ENCODE data around the gene TUBGCP2. TPM values are rescaled to one million over a fixed set of nuclear protein-coding genes. Genes with fewer than 3 reads are reported as not detected.
A peak's percentile ranks its signal among the peaks of the same experiment; 100 is the strongest.
"Not testable (repeated sequence)": the region's sequence is repeated elsewhere in the genome, so short reads cannot be mapped to it uniquely, and the experiment has no call there.

TUBGCP2 gene
- polyA plus RNA-seq, 5 donors: 45.4 to 60.0 (median 54.9) TPM

DNA sequence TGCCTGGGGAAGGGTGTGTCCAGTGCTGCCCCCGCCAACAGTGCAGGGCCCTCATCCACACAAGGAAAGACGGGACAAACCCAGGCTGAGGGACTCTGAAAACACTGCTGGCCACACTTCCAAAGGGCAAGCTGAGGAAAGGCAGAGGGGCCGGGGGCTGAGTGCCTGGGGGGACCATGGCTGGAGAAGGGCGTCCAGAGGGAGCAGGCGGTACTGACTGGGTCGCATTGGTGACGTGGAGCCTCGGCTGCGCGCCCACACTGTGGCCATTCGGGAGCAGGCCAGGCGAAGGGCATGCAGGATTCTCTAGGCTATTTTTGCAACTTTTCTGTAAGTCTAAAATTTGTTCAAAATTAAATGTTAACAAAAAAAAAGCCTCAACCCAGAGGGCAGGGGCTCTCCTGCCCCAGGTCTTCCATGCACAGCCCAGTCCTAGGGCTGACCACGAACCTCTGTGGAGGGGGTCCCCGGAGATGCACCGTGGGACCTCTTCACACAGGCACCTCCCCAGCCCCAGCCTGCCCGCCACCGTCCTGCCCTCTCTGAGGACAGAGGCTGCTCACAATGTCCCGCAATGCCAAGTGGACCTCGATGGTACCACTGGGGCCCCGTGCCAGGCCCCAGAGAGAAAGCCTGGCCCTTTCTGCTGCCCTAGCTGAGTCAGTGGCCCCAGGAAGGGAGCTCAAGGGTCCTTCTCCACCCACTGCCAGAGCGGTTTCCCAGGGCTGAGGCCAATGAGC lies 42.4 kb downstream of the TUBGCP2 start:
- no peak for DNase-seq

DNA sequence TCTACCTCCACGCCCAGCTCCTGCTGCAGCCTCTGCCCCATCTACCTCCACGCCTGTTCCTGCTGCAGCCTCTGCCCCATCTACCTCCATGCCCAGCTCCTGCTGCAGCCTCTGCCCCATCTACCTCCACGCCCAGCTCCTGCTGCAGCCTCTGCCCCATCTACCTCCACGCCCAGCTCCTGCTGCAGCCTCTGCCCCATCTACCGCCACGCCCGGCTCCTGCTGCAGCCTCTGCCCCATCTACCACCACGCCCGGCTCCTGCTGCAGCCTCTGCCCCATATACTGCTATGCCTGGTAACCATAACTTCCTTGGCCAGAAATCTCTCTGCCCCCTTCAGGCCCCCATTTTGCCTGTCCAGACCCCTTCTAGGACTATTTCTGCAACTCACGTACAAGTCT lies 43.6 kb downstream of the TUBGCP2 start:
- not testable (repeated sequence) for DNase-seq

DNA sequence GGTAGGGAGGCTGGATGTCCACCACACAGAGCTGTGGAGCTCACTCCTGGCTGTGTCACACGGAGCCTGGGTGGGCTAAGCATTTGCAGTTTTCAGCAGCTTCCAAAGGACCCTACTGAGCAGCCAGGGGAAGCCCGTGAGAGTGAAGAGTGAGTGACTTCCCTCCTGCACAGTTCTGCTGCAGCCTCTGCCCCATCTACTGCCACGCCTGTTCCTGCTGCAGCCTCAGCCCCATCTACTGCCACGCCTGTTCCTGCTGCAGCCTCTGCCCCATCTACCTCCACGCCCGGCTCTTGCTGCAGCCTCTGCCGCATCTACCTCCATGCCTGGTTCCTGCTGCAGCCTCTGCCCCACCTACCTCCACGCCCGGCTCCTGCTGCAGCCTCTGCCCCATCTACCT lies 44.2 kb downstream of the TUBGCP2 start:
- no peak for DNase-seq

DNA sequence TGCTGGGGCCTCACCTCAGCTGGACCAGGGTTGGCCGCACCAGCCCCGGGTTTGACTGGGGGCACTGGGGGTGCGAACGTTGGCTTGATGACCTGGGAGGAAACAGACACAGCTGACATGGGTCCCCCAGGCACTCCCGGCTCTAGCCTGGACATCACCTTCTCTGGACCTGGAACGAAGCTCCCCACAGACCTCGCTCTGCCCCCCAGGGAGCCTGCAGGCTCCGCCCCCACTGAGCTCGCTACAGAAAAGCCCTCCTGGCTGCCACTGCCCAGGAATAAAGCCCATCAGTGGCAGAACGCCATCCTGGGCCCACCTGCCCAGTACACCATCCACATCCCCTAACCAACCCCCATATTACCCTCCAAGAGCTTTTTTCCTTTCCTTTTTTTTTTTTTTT lies 45.0 kb downstream of the TUBGCP2 start:
- no peak for DNase-seq

DNA sequence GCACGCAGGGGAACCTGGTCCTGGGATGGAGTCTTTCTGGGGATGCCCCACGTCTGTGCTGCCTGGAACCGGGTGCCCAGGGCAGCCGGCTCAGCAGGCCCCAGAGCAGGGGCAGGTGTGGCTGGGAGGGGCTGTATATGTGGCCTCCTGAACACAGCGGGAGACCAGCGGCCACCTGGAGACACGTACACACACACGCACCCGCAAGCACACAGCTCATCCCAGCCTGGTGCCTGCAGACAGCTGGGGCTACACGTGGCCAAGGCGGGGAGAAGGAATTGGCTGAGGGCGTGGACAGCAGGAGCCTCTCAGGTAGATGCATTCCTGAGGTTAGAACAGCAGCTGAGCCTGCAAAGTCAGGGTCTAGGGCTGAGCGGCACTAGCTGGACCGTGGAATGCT lies 46.0 kb downstream of the TUBGCP2 start:
- DNase-seq: no peak

DNA sequence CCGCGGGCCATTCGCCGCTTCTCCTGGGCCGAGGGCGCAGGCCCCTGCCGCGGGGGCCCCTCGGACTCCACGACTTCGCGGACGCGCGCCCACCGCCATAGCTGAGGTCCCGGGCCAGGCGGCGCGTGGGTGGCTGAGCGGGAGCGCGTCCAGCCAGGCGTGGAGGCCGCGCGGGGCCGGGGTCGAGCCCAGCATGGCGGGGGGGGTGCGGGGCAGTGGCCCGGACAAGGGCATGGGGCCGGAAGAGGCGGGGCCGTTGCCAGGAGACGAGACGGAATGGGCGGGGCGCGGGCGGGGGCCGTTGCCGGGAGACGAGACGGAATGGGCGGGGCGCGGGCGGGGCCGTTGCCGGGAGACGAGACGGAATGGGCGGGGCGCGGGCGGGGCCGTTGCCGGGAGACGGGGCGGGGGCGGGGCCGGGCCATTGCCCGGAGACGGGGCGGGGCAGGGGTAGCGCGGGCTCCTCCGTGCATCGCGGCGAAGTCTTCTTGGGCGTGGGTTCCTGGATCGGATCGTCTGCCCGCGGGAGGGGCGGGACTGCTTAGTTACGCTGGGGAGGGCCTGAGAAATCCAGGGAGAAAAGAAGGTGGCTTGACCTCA lies 46.8 kb downstream of the TUBGCP2 start:
- DNase-seq: peak in 1 of 2 donors; percentile 63

DNA sequence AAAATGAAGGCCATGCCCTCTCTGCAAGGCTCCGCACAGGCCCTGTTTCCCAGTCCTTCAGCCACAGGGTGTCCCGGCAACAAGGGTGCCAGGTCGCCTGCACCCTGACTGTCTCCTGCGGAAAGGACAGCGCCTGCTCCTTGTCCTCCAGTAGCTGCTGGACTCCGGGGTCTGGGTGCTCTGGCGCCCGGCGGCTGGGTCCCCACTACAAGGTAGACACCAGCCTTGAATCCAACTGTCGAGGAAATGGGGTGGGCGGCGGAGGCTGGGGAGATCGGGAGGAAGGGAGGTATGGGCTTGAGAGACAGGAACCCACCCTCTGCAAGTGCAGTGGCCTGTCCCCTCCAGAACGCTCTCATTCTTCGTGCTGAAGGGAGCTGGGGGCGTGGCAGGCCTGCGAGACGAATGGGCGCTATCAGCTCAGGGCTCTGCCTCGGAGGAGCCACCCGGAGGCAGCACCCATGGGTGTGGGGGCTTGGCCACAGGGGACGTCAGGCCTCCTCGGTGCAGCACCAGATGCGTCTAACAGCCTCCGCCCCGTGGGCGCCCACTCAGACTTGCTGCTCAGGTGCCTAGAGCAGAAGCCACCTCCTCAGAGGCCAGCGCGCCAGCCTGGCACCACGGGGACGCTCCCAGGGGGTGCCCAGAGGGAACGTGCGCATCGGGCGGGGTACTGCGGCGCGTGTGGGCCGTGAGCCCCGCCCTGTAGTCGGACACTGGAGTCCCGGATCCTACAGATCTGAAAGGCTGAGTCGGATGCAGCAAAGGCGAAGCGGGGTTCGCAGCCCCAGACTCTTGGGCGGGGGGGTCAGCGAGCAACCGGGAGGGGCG lies 47.6 kb downstream of the TUBGCP2 start:
- peak in 1 of 2 donors; percentile 54 for DNase-seq

DNA sequence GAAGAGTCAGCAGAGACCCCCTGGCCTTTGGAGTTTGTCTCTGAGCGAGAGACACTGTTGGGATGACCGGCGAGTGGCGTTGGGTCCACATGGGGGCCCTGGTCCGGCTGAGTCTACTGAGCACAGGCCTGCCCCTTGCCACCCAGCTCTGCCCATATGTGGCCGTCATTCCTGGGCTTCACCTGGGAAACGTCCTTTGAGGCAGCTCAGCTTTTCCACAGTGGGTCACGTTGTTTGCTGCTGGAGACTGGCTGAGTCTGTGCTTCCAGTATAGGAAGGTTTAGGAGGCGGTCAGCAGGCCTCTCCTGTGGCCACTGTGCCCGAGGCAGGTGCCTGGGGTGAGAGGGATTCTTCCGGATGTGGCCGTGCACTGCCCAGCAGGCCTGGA lies 49.1 kb downstream of the TUBGCP2 start:
- DNase-seq: no peak

DNA sequence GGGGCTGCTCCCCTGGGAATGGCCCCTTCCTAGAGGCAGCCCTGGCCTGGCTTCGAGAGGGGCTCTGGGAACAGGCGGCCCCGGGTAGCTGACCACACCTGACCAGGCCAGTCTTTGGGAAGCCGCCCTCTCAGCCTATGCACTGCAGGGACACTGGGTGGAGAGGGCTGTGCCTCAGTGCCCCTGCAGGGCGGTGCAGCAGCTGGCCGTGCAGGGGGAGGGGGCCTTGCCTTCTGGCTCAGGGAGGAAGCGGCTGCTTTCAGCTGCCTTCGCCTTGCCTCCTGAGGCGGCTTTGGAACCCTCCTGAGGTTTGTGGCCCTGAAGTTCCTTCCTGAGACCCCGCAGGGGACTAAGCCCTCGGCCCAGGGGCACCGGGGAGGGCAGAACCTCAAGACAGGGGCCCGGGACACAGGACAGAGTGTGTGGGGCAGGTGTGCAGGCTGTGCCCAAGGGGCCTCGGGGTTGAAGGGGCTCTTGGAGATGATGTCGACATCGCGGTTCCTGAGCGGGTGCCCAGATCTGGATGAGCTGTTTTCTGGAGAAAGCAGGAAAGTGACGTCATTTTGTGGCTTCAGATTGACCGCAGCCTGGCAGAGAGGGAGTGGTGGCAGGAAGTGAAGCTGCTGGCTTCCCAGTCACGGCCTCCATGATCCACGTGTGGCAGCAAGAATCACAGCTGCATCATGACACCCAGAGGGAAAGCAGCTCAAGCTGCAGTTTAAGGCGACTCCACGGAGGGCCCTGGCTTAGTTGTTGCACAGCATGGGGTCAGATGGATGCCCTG lies 49.7 kb downstream of the TUBGCP2 start:
- peak; percentile 62 to 73 for DNase-seq

DNA sequence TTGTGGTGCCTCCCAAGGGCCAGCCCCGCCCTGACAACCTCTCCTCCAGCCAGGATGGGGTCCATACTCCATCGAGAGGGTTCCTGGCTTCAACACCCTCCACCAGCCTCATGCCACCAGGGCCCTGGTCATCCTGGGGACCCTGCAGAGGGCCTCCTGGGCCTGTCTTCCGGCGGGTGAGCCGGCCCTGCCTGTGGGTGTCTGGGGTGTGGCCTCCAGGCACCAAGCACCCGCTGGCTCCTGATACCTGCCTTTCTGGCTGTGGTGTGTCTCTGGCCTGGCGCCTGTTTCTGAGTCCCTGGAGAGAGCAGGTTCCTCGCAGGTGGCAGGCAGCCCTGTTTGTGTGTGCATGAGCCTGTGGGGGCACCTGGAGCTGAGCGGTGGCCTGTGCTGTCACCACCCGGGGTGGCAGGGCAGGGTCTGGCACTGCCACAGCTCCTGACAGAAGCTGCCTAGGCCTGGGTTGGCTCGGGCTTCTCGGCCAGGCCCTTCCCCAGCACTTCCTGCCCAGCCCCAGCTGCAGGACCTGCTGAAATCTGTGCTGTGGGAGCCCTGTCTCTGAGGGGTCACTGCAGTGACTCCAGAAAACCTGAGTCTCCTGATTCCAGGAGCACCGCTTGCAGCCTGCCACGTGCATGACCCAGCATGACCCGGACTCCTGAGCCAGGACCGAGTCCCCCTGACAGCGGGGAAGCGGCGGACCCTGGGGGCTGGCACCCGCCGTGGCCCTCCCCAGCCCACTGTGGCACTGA lies 50.4 kb downstream of the TUBGCP2 start:
- DNase-seq: no peak

DNA sequence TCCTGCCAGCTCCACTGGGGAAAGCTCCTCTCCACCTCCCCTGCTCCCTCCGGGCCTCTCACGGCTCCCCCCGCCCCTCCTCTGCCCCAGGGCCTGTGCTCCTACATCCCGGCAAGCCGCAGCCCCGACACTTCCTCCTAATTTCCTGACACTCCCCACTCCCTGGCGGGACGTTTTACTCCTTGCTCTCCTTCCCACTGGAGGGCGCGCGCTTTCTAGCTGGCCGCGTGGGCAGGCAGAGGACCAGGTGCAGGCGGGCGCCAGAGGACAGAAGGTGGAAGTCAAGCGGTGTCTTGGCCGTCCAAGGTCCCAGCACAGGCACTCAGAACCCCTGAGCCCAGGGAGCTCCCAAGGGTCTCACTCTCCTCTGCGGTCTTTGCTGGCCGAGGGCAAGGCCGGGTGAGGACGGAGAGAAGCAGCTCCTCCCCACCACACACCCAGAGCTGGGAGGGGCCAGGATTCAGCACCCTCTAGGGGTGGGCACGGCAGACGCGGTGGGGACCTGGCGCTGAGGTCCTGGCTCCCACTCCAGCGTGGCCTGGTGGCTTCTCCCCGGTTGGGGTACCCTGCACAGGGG lies 51.1 kb downstream of the TUBGCP2 start:
- no peak for DNase-seq

DNA sequence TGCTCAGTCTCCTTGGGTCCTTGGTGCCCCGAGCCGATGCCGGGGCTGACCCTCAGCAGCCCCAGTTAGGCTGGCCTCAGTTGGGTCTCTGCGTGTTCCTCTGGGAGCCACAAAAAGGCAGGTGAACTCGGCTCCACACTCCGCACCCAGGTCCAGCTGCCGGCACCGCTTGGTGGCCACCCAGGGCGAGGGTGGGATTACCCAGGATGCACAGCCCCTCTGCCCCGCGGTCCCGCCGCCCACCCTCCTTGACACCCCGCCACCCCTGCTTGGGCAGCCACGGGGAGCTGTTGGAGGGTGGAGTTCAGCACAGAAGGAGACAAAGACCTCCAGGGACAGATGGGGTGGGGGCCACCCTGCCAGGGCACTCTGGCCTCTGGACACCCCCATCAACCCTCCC lies 53.3 kb downstream of the TUBGCP2 start:
- DNase-seq: no peak

DNA sequence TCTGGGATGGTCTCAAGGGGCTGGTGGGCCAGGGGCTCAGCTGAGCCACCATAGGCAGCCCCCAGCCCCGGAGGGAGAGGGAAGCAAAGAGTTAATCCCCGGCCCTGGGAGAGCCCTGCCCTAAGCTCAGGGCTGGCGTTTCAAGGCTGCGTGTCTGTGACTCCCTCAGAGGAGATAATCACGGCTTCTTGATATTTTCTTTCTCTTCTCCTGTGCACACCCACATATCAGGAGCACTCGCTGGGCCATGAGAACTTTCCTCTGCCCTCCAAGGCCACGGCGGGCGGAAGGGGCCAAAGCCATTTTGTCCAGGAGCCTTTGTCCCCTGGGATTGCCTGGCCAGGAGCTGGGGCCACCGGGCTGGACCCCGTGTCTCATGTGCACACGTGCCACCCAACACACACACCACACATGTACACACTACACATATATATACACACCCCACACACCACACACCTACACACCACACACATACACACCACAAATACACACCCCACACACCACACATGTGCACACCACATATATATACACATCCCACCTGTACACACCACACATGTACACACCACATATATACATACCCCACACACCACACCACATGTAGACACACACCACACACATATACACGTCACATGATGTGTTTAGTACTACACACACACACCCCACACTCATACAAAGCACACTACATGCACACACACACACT lies 54.1 kb downstream of the TUBGCP2 start:
- DNase-seq: no peak

DNA sequence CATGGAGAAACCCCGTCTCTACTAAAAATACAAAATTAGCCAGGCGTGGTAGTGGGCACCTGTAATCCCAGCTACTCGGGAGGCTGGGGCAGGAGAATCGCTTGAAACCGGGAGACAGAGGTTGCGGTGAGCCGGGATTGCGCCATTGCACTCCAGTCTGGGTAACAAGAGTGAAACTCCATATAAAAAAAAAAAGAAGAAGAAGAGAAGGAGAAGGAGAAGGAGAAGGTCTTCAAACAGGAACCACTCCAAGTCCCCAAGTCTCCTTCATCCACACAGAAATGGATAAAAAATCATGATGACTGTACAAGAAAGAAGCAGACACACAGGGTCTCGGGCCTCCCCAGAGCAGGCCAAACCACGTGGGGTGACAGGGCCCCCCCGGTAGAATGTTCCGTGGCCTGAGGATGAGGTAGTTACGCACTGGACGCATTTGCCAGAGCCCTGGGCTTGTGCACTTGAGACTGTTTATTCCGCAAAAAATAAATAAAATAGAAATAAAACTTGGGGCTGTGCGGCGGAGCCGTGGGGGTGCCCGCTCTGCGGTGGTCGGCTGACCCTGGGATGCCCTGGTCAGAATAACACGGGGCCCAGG lies 55.2 kb downstream of the TUBGCP2 start:
- DNase-seq: no peak

DNA sequence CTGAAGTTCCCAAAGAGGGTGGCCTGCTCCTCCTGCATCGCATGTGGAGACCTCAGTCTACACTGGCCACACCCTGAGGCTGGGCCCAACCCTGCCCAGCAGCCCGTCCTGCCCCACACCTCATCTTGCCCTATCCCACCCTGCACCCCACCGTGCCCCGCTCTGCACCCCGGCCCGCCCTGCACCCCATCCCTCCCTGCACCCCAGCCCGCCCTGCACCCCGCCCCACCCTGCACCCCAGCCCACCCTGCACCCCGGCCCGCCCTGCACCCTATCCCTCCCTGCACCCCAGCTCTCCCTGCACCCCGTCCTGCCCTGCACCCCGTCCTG lies 56.5 kb downstream of the TUBGCP2 start:
- no peak for DNase-seq

DNA sequence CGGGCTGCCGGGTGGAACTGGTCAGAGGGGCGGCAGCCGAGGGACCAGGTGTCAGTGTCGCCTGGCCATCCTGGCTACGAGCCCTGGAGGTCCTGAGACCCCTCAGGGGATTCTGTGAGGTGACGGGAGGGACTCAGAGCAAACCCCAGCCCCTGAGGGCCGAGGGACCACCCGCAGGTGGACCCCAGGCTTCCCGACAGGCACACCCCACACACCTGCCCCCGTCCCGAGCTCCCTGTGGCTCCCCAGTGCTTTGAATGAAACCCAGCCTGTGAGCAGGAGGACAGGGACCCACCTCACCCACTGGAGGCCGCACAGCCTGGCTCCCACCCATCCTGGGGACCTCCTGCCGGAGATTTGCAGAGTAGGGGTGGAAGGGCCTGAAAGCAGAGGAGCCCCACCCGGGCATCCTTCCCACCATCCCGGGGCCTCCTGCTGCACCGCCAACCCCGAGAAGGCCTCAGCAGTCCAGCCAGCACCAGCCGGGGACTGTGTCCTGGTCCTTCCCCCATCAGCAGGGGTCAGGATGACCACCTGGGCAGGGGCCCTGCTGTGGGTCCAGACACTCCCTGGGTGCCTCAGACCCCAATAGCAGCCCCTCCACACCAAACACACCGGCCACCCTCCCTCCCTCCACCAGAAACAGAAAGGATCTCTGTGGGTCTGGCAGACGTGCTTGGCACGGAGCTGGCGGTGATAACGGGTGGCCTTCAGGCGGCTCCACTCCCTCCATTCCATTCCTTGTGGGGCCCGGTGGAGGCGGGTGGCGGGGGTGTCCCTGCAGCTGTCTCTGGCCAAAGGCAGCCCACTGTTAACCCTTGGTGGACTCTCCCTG lies 57.1 kb downstream of the TUBGCP2 start:
- DNase-seq: no peak

DNA sequence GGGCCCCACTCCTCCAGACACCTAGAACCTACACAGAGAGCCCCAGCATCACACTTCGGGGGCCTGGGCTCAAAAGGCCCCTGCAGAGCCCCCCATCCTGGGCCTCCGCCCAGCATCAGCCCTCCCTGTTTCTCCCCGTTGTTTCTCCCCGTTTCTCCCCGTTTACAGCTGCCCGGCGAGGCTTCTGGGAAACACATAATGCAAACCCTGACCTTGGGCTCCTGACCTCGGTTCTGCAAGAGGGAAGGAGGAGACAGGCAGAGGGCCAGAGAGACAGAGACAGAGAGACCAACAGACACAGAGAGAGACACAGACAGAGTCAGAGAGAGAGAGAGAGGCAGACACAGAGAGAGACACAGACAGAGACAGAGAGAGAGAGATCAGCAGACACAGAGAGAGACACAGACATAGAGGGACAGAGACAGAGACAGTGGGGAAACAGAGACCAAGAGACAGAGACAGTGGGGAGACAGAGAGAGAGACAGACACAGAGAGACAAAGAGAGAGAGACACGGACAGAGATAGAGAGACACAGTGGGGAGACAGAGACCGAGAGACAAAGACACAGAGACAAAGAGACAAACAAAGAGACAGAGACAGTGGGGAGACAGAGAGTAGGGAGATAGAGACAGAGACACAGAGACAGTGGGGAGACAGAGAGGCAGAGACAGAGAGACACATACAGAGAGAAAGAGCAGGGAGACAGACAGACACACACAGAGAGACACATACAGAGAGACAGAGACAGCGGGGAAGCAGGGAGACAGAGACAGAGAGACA lies 58.5 kb downstream of the TUBGCP2 start:
- no peak for DNase-seq

DNA sequence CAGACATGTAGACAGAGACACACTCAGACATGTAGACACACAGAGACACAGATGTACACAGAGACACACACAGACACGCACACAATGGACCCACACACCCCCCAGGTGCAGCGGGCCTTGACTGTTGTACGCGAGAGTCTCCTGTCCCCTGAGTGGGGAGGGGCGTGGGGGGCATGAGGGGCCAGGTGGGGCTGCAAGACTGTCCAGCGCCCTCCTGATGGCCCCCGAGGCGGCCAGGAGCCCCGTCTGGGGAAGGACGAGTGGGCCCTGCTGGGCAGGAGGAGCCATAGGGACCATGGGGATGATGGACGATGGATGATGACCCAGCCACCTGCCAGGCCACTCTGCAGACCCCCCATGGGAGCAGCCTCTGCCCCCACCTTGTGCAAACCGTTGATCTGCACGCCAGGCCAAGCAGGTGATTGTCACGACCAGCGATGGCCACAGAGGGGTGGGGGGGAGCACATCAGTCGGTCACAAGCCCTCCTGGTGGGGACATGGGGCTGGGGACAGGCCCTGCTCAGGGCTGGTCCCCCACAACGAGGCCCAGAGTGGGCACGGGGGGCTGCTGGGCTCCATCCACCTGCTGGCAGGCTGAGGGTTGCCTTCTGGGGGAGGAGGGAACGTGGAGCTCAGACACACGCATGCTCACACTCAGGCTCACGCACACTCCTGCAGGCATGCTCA lies 59.4 kb downstream of the TUBGCP2 start:
- DNase-seq: no peak
